Testis (tissue), 3 donors: ENCODE data around the gene MAP2K3. TPM values are rescaled to one million over a fixed set of nuclear protein-coding genes. Genes with fewer than 3 reads are reported as not detected.

Experiments used
- DNase-seq: peaks from one replicate; pipeline ENCODE4 v3.0.0-alpha.2; 2019
- H3K27ac ChIP-seq, 2 donors: fragments of 200-600 bp; sonication (generic); one replicate each; pipeline ENCODE4 v1.5.1; 2019
- H3K27me3 ChIP-seq: fragments of 200-600 bp; sonication (generic); one replicate; pipeline ENCODE4 v1.5.1; 2019
- H3K36me3 ChIP-seq: fragments of 200-600 bp; sonication (generic); one replicate; pipeline ENCODE4 v1.5.1; 2017; ENCODE audit warnings: low read depth; ENCODE audit errors: missing control alignments
- H3K4me1 ChIP-seq: fragments of 200-600 bp; sonication (generic); one replicate; pipeline ENCODE4 v1.5.1; 2019
- H3K4me3 ChIP-seq, 2 donors: fragments of 200-600 bp; sonication (generic); one replicate each; pipeline ENCODE4 v1.5.1; 2017 to 2019
- H3K9me3 ChIP-seq: fragments of 200-600 bp; sonication (generic); one replicate; pipeline ENCODE4 v1.5.1; 2017
- POLR2A ChIP-seq: fragments of 450-650 bp; IDR thresholded peaks from one replicate; pipeline ENCODE4 v1.6.1; 2017; ENCODE audit warnings: antibody characterized with exemption, mild to moderate bottlenecking, moderate library complexity
- WGBS, 2 donors: methylation state at CpG; one replicate each; pipeline ENCODE4 v1.1.5; 2018; 5-methylcytosine and 5-hydroxymethylcytosine counted together
- intact Hi-C: fragments of 100-400 bp; cut with DNase I; formaldehyde crosslinking; loops from one replicate; pipeline ENCODE4 v1.15.1; 2023; ENCODE audit warnings: low total_unique reads
- polyA plus RNA-seq: library from polyadenylated mRNA; stranded (reverse); fragments of 350-450 nt; fragmentation: Illumina TruSeq; extraction: RNeasy Lipid Tissue Mini Kit (QIAGEN cat#74804); gene quantifications from one replicate; pipeline ENCODE4 v1.2.3, GENCODE V29; 2014; ENCODE audit warnings: low read depth, low replicate concordance; ENCODE audit not compliant: insufficient read depth
- total RNA-seq, 2 donors: library from RNA; depleted of rRNA; stranded (reverse); fragments of >200 nt; gene quantifications; one replicate each; pipeline ENCODE4 v1.2.3, GENCODE V29; 2016
- TF ChIP-seq, protein P1 (sequence below), 3 experiments: fragments of 450-650 bp in 2 of 3; fragments of 200-600 bp in 1 of 3; sonication (generic) in 1 of 3; IDR thresholded peaks; one replicate each; pipeline ENCODE4 v1.5.1; 2016 to 2019; ENCODE audit warnings: antibody characterized with exemption in 3 of 3, mild to moderate bottlenecking in 2 of 3, moderate library complexity in 1 of 3

The MAP2K3 gene
- total and polyA plus RNA-seq, 3 donors from 2014 or later = 13.5 to 17.5 (median 15.4) TPM

DNA sequence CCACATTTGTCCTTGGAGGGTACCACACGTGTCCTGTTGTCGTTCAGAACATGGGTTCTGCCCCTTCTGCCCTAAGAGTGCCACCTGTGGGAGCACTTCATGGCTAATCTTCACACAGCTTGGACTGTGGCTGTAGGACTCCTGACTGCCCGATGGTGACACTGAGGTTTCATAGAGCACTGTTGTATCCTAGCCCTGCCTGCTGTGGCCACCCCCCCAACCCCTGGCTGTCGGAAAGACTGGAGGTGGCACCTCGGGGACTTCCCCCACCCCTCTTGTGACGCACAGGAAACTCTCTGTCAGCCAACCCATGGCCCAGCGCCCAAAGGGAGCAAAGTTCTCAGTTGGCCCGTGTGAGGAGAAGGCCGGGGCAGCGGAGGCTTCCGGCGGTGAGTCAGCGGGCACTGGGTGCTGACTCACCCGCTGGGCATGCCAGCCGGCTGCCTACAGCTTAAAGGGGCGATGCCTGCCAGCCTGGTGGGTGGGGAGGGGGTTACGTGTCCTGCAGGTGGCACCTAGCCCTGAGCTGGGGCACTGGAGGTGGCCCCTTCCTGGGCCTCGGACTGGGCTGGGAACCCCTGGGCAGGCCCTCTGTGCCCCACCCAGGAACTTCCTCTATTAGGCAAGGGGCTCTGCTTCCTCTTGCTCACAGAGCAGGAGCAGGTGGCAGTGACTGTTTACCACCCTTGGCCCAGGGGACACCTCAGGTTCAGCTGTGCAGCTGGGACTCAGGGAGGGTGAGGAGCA, 3.4 kb downstream of the MAP2K3 start:
- 32 to 40% methylated on average over 1 to 18 of the region's 18 CpGs for WGBS, 2 donors
- DNase-seq = peak; percentile 88
- H3K27ac ChIP-seq = peak overlapping the region; percentile 24 to 89
- H3K27me3 ChIP-seq = no peaks in the 10 kb centered on the region
- TF ChIP-seq, protein P1, sequence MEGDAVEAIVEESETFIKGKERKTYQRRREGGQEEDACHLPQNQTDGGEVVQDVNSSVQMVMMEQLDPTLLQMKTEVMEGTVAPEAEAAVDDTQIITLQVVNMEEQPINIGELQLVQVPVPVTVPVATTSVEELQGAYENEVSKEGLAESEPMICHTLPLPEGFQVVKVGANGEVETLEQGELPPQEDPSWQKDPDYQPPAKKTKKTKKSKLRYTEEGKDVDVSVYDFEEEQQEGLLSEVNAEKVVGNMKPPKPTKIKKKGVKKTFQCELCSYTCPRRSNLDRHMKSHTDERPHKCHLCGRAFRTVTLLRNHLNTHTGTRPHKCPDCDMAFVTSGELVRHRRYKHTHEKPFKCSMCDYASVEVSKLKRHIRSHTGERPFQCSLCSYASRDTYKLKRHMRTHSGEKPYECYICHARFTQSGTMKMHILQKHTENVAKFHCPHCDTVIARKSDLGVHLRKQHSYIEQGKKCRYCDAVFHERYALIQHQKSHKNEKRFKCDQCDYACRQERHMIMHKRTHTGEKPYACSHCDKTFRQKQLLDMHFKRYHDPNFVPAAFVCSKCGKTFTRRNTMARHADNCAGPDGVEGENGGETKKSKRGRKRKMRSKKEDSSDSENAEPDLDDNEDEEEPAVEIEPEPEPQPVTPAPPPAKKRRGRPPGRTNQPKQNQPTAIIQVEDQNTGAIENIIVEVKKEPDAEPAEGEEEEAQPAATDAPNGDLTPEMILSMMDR (IDR thresholded peaks at IDR 0.05) = no peak
- TF ChIP-seq POLR2A = no peak
- no peaks in the 10 kb centered on the region for H3K36me3 ChIP-seq
- intact Hi-C loops = loop anchor here (10.0 kb wide), 2 partner anchors 163 to 227 kb away; partner anchors contain the start of gene DHRS7B
- H3K4me3 ChIP-seq = no peak overlapping the region
- H3K9me3 ChIP-seq = no peaks in the 10 kb centered on the region
- peaks cover 40% of the 10 kb centered on the region for H3K4me1 ChIP-seq

DNA sequence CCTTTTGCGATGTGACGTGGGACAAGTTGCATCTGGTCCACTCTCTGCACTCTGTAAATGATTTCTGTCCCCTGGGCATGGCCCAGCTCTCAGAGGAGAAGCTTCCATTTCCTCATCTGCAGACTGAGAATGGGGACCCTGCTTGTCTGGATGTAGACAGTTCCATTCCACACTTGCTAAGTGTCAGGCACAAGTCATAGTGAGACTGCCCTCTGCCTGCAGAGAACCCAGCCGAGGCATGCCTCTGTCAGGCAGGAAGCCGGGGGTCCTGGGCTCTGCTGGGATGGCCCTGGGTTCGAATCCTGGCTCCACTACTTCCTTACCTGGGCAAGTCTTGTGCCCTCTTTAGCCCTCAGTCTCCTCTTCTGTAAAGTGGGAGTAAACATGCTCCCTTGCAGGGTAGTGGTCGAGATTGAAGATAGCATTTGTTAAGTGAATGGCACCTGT, 4.1 kb downstream of the MAP2K3 start:
- peaks cover 39% of the 10 kb centered on the region for H3K4me1 ChIP-seq
- WGBS, 2 donors = 76 to 80% methylated on average over 6 of the region's 6 CpGs
- intact Hi-C loops = loop anchor here (10.0 kb wide), 2 partner anchors 164 to 226 kb away; partner anchors contain the start of gene DHRS7B
- DNase-seq = no peak
- no peaks in the 10 kb centered on the region for H3K27me3 ChIP-seq
- no peaks in the 10 kb centered on the region for H3K9me3 ChIP-seq
- TF ChIP-seq POLR2A = no peak
- TF ChIP-seq, protein P1 (IDR thresholded peaks at IDR 0.05) = no peak
- H3K27ac ChIP-seq = peak overlapping the region; percentile 24 to 46
- no peak overlapping the region for H3K4me3 ChIP-seq
- H3K36me3 ChIP-seq = no peaks in the 10 kb centered on the region

DNA sequence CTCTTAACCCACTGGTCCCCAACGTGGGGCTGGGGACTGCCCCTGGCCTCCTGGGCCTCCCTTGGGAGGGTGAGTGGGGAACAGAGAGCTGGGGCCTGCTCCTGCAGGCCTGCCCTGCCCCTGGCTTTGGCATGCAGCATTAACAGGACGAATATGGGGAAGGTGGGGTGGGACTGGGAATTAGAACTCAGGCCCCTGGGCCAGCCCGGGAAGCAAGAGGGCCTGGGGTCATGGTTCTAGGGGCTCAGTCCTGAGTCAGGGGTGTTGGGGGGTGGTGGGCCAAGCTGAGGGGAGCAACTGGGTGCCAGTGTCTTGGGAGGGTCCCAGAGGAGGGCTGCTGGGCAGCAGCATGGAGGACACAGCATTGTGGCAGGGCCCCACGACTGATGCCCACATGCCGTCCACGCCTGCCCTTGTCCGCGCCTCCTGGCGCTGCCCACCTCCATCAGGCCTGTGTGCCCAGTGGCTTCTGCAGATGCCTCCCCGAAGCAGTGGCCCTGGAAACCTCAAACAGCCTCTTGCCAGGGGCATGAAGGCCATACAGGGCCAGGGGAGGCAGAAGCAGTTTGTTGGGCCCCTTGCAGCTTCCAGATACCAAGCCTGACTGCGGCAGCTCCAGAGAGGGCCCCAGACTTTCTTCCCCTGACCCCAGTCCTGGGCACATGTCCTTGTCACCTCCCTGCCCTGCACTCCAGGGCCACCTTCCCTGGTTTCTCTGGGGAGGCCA, 4.8 kb downstream of the MAP2K3 start:
- no peaks in the 10 kb centered on the region for H3K36me3 ChIP-seq
- 83 to 86% methylated on average over 3 to 11 of the region's 11 CpGs for WGBS, 2 donors
- intact Hi-C loops = loop anchor here (10.0 kb wide), 2 partner anchors 165 to 225 kb away; partner anchors contain the start of gene DHRS7B

DNA sequence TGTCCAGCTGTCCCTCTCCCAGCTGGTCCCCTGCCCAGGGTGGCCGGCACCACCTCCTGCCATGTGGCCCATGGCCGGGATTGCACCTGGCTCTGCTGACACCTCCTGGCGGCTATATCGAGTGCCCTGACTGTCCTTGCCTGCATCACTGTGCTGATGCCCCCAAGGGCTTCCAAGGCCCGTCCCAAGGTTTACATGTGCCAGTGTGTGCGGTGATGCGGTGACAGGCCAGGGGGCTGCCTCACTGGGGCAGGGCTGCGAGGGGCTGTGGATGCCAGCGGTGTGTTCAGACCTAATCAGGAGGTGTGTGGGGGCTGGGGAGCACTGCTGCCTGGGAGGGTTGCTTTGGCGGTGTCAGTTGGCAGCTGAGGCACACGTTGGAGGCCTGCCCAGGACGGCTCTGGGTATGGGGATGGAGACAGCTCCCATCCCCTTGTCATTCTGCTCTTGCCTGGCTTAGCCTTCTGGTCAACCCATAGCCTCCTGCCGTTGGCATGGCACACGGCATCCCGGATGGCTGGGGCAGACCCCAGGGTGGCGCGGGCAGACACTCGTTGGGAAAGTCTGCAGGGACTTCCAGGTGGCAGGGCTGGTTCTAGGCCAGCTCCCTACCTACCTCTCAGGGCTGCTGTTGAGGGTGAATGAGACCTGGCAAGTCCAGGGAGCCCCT, 5.5 kb downstream of the MAP2K3 start:
- intact Hi-C loops = loop anchor here (10.0 kb wide), 2 partner anchors 165 to 225 kb away; partner anchors contain the start of gene DHRS7B
- DNase-seq = no peak

More for the DNA sequence above, 4.8 kb downstream of the MAP2K3 start:
- no peak for DNase-seq
- no peaks in the 10 kb centered on the region for H3K27me3 ChIP-seq
- TF ChIP-seq, protein P1 (IDR thresholded peaks at IDR 0.05) = no peak
- TF ChIP-seq POLR2A = no peak
- no peak overlapping the region for H3K27ac ChIP-seq
- H3K4me1 ChIP-seq = peaks cover 34% of the 10 kb centered on the region
- H3K9me3 ChIP-seq = no peaks in the 10 kb centered on the region
- H3K4me3 ChIP-seq = no peak overlapping the region

More for the DNA sequence above, 5.5 kb downstream of the MAP2K3 start:
- TF ChIP-seq, protein P1 (IDR thresholded peaks at IDR 0.05) = no peak
- no peak for TF ChIP-seq POLR2A
- Histone ChIP-seq H3K27me3 (no peaks in the 10 kb centered on the region), H3K4me1 (peaks cover 33% of the 10 kb centered on the region), H3K27ac (no peak overlapping the region), H3K4me3 (no peak overlapping the region), H3K36me3 (no peaks in the 10 kb centered on the region), H3K9me3 (no peaks in the 10 kb centered on the region)
- WGBS, 2 donors = 74 to 83% methylated on average over 8 to 18 of the region's 18 CpGs
